ENCODE results near the gene ZNF804A. TPM values are rescaled to one million over a fixed set of nuclear protein-coding genes. Genes with fewer than 3 reads are reported as not detected.

The ZNF804A gene
- polyA plus RNA-seq, 6 donors from 2014 or later: 0.19 to 0.40 (median 0.30) TPM; not detected in 2

GRCh38 chr2:184760931-184761330 lies 162.6 kb downstream of the ZNF804A start:
- DNase-seq (no peak), ATAC-seq (ENCODE audit: low read depth in 2 of 2) (no peak)
- no peak overlapping the region for H3K27ac Mint-ChIP-seq
- H3K4me1 Mint-ChIP-seq: peaks cover 0 to 8% (median 6%) of the 10 kb centered on the region in 3 donors
- no peak overlapping the region for H3K4me3 Mint-ChIP-seq
- H3K27me3 Mint-ChIP-seq: no peaks in the 10 kb centered on the region
- H3K9me3 Mint-ChIP-seq: peaks cover 0 to 2% (median 0%) of the 10 kb centered on the region in 7 donors
- no peaks in the 10 kb centered on the region for H3K36me3 Mint-ChIP-seq

DNA sequence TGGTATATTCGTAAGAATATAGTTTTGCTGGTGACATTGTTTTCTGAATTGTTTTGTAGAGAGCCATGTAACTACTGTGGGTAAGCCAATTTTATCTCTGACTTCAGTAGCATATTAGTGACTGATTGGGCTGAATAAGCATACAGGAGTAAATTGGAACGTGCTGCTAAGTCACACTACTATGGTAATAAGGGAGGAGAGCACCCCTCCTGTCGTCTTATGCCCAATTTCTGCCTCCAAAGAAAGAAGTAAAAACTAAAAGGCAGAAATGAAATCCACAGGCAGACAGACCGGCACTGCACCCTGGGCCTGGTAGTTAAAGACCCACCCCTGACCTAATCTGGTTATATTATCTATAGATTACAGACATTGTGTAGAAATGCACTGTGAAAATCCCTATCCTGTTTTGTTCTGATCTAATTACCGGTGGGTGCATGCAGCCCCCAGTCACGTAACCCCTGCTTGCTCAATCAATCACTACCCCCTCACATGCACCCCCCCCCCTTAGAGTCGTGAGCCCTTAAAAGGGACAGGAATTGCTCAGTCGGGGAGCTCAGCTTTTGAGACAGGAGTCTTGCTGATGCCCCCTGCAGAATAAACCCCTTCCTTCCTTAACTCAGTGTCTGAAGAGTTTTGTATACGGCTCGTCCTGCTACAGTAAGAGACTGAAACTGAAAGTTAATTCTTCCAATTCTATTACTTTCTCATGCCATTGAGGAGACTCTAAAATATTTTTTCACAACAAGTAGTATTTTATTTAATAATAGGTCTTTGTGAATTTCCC lies 167.0 kb downstream of the ZNF804A start:
- peak overlapping the region in 3 of 6 donors; percentile 23 to 87 (median 42) for H3K27ac Mint-ChIP-seq
- peak overlapping the region; percentile 49 to 90 (median 74) for H3K4me3 Mint-ChIP-seq
- H3K4me1 Mint-ChIP-seq: peaks cover 0 to 8% (median 6%) of the 10 kb centered on the region in 3 donors
- H3K27me3 Mint-ChIP-seq: no peaks in the 10 kb centered on the region
- DNase-seq (no peak), ATAC-seq (ENCODE audit: low read depth in 2 of 2) (peak in 1 of 2 donors; percentile 28)
- H3K9me3 Mint-ChIP-seq: no peaks in the 10 kb centered on the region
- H3K36me3 Mint-ChIP-seq: no peaks in the 10 kb centered on the region

DNA sequence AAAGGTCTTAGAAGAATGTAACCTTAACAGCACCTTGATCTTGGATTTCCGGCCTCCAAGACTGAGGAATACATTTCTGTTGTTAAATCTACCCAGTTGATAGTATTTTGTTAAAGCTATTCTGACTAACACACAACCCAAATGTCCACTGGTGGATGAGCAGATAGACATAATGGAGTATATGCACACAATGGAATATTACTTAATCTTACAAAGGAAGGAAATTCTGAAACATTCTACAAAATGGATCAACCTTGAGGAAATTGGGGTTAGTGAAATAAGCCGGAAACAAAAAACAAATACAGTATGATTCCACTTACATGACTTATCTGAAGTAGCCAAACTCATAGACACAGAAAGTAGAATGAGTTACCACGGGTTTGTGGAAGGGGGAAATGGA lies 168.7 kb downstream of the ZNF804A start:
- no peak overlapping the region for H3K27ac Mint-ChIP-seq
- DNase-seq (no peak), ATAC-seq (ENCODE audit: low read depth in 2 of 2) (no peak)
- H3K36me3 Mint-ChIP-seq: no peaks in the 10 kb centered on the region
- no peak overlapping the region for H3K4me3 Mint-ChIP-seq
- no peaks in the 10 kb centered on the region for H3K9me3 Mint-ChIP-seq
- no peaks in the 10 kb centered on the region for H3K27me3 Mint-ChIP-seq
- H3K4me1 Mint-ChIP-seq: peaks cover 0 to 8% (median 6%) of the 10 kb centered on the region in 3 donors

GRCh38 chr2:184769023-184769422 lies 170.7 kb downstream of the ZNF804A start:
- Mint-ChIP-seq H3K27me3 (no peaks in the 10 kb centered on the region), H3K4me1 (peaks cover 0 to 8% (median 6%) of the 10 kb centered on the region in 3 donors), H3K27ac (no peak overlapping the region), H3K9me3 (no peaks in the 10 kb centered on the region), H3K36me3 (no peaks in the 10 kb centered on the region), H3K4me3 (no peak overlapping the region)
- DNase-seq (no peak), ATAC-seq (ENCODE audit: low read depth in 2 of 2) (no peak)

- H3K9me3 Mint-ChIP-seq: no peaks in the 10 kb centered on the region
- H3K27ac Mint-ChIP-seq: no peak overlapping the region
- H3K27me3 Mint-ChIP-seq: no peaks in the 10 kb centered on the region
- DNase-seq: no peak
- peaks cover 0 to 8% (median 6%) of the 10 kb centered on the region in 3 donors for H3K4me1 Mint-ChIP-seq
- ATAC-seq (ENCODE audit: low read depth in 2 of 2): no peak
- H3K4me3 Mint-ChIP-seq: no peak overlapping the region
- no peaks in the 10 kb centered on the region for H3K36me3 Mint-ChIP-seq
Observed at GRCh38 chr2:184769686-184770085, 171.4 kb downstream of the ZNF804A start.

DNA sequence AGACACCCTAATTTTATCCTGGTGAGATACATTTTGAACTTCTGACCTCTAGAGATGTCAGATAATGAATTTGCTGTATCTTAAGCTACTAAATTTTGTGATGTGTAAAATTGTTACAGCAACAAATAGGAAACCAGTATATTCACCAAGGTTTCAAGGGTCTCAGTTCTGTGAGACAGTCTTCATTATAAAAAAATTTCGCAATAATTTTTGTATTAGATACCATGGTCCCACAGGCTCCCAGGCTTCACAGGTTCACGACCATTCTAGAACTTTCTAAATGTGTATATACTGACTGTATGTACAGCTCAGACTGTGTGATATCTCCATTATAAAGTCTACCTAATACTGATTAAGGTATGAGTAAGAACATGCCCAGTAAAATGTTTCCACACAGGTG lies 181.4 kb downstream of the ZNF804A start:
- Mint-ChIP-seq H3K27ac (no peak overlapping the region), H3K9me3 (peaks cover 0 to 3% (median 0%) of the 10 kb centered on the region in 7 donors), H3K4me1 (no peaks in the 10 kb centered on the region), H3K4me3 (no peak overlapping the region), H3K27me3 (no peaks in the 10 kb centered on the region), H3K36me3 (no peaks in the 10 kb centered on the region)
- DNase-seq (no peak), ATAC-seq (ENCODE audit: low read depth in 2 of 2) (no peak)

DNA sequence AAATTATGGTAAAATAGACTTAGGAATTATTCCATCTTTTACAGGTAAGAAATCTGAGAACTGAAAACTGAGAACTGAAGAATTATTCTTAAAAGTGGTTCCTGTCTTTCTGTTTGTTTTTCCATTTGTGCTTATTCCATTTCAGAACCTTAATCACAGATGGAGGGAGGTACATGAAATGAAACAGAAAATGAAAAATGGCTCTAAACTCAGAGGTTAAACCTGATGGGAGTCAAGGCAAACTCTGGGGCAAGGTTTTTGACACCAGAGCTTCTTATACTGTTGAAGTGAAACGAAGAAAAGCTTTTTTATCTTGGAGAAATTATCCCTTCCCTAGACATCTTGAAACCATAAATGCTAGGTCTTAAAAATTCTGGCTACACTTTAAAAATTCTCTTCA lies 182.1 kb downstream of the ZNF804A start:
- Mint-ChIP-seq H3K4me3 (no peak overlapping the region), H3K9me3 (peaks cover 0 to 3% (median 0%) of the 10 kb centered on the region in 7 donors), H3K36me3 (no peaks in the 10 kb centered on the region), H3K4me1 (no peaks in the 10 kb centered on the region), H3K27ac (no peak overlapping the region), H3K27me3 (no peaks in the 10 kb centered on the region)
- DNase-seq (no peak), ATAC-seq (ENCODE audit: low read depth in 2 of 2) (no peak)

DNA sequence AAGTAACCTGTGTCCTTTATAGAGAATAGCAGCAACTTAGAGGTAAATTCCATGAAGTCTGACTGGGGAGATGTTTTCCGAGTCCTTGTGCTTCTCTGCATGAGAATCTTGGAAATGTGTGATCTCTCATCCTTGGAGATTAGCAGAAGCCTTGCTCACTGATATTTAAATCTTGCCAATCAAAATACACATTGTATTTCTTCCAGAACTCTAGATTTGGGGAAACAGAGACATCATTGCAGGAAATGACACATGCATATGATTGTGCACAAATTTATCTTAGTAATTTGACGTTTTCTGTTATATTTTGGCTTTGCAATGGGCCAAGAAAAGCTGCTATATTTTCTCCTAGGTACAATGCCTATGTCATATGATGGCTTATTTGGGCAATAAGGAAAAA lies 182.6 kb downstream of the ZNF804A start:
- Mint-ChIP-seq H3K4me1 (no peaks in the 10 kb centered on the region), H3K4me3 (no peak overlapping the region), H3K27me3 (no peaks in the 10 kb centered on the region), H3K9me3 (peaks cover 0 to 3% (median 0%) of the 10 kb centered on the region in 7 donors), H3K27ac (no peak overlapping the region), H3K36me3 (no peaks in the 10 kb centered on the region)
- ATAC-seq (ENCODE audit: low read depth in 2 of 2): no peak
- no peak for DNase-seq

DNA sequence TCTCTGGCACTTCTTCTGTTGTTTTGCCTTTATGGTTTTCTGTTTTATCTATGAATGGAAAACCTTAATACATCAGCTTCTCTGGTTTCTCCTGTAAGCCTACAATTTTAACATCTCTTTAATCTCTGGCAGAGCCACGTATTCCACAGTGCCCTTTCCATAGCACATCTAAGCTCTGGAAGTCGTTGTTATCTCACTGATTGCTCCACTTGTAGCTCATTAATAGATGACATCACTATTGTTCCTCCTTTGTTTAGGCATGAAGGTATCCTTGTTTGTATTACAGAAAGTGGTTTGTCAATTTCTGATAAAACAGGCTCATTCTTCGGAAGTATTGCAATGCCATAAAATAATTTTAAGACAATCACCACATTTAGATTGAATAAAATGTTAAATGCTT lies 185.2 kb downstream of the ZNF804A start:
- Mint-ChIP-seq H3K4me1 (no peaks in the 10 kb centered on the region), H3K4me3 (no peak overlapping the region), H3K9me3 (peaks cover 0 to 3% (median 0%) of the 10 kb centered on the region in 7 donors), H3K36me3 (no peaks in the 10 kb centered on the region), H3K27ac (no peak overlapping the region), H3K27me3 (no peaks in the 10 kb centered on the region)
- DNase-seq: no peak
- ATAC-seq (ENCODE audit: low read depth in 2 of 2): no peak

GRCh38 chr2:184793176-184793575 lies 194.8 kb downstream of the ZNF804A start:
- Mint-ChIP-seq H3K27me3 (no peaks in the 10 kb centered on the region), H3K4me1 (peaks cover 0 to 4% (median 0%) of the 10 kb centered on the region in 3 donors), H3K9me3 (peaks cover 0 to 13% (median 7%) of the 10 kb centered on the region in 7 donors), H3K4me3 (no peak overlapping the region), H3K36me3 (no peaks in the 10 kb centered on the region), H3K27ac (no peak overlapping the region)
- ATAC-seq (ENCODE audit: low read depth in 2 of 2): no peak
- no peak for DNase-seq

- no peak for DNase-seq
- H3K4me3 Mint-ChIP-seq: no peak overlapping the region
- peaks cover 0 to 4% (median 0%) of the 10 kb centered on the region in 3 donors for H3K4me1 Mint-ChIP-seq
- no peak for ATAC-seq (ENCODE audit: low read depth in 2 of 2)
- no peaks in the 10 kb centered on the region for H3K27me3 Mint-ChIP-seq
- H3K36me3 Mint-ChIP-seq: no peaks in the 10 kb centered on the region
- peaks cover 0 to 11% (median 0%) of the 10 kb centered on the region in 7 donors for H3K9me3 Mint-ChIP-seq
- peak overlapping the region in 1 of 6 donors; percentile 22 for H3K27ac Mint-ChIP-seq
Observed at GRCh38 chr2:184799379-184799778, 201.1 kb downstream of the ZNF804A start.

GRCh38 chr2:184814421-184814820 lies 216.1 kb downstream of the ZNF804A start:
- H3K4me1 Mint-ChIP-seq: no peaks in the 10 kb centered on the region
- ATAC-seq (ENCODE audit: low read depth in 2 of 2): no peak
- H3K27ac Mint-ChIP-seq: no peak overlapping the region
- H3K27me3 Mint-ChIP-seq: no peaks in the 10 kb centered on the region
- H3K9me3 Mint-ChIP-seq: peaks cover 0 to 16% (median 6%) of the 10 kb centered on the region in 7 donors
- no peak for DNase-seq
- H3K36me3 Mint-ChIP-seq: no peaks in the 10 kb centered on the region
- no peak overlapping the region for H3K4me3 Mint-ChIP-seq

GRCh38 chr2:184815824-184816223 lies 217.5 kb downstream of the ZNF804A start:
- DNase-seq (no peak), ATAC-seq (ENCODE audit: low read depth in 2 of 2) (no peak)
- no peaks in the 10 kb centered on the region for H3K4me1 Mint-ChIP-seq
- peaks cover 0 to 16% (median 6%) of the 10 kb centered on the region in 7 donors for H3K9me3 Mint-ChIP-seq
- no peak overlapping the region for H3K27ac Mint-ChIP-seq
- H3K4me3 Mint-ChIP-seq: no peak overlapping the region
- no peaks in the 10 kb centered on the region for H3K36me3 Mint-ChIP-seq
- H3K27me3 Mint-ChIP-seq: no peaks in the 10 kb centered on the region

DNA sequence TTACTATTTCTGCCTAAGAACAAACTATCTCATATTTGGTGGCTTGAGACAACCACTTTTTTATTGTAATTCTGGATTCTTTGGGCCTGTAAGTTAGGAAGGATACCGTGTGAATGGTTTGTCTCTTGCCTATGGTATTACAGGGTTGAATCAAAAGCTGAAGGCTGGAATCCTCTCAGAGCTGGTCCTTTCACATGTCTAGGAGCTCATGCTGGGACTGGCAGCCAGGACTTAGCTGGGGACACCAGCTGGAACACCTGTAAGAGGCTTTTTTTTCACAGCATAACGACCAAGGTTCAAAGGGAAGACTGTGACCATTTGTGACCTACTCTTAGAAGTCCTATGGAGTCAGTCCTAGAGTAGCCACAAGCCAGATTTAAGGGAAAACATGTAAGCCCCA lies 226.3 kb downstream of the ZNF804A start:
- DNase-seq: no peak
- ATAC-seq (ENCODE audit: low read depth in 2 of 2): no peak
- H3K4me3 Mint-ChIP-seq: no peak overlapping the region
- no peaks in the 10 kb centered on the region for H3K4me1 Mint-ChIP-seq
- H3K27me3 Mint-ChIP-seq: no peaks in the 10 kb centered on the region
- H3K9me3 Mint-ChIP-seq: peaks cover 0 to 1% (median 0%) of the 10 kb centered on the region in 7 donors
- H3K27ac Mint-ChIP-seq: no peak overlapping the region
- H3K36me3 Mint-ChIP-seq: no peaks in the 10 kb centered on the region

All from naive B cell (primary cell).